Measurements from ENCODE around the gene LHX5.

LHX5 gene

GRCh38 chr12:113477171-113477841, 5.6 kb upstream of the LHX5 start:
- no peak for DNase-seq

GRCh38 chr12:113476176-113476986, 4.7 kb upstream of the LHX5 start:
- no peak for DNase-seq

GRCh38 chr12:113475451-113476175, 3.9 kb upstream of the LHX5 start:
- DNase-seq, result no peak

GRCh38 chr12:113474635-113475436, 3.2 kb upstream of the LHX5 start:
- no peak for DNase-seq

- no peak for DNase-seq
Observed at GRCh38 chr12:113473942-113474341, 2.3 kb upstream of the LHX5 start.

- no peak for DNase-seq
Observed at GRCh38 chr12:113473400-113473799, 1.7 kb upstream of the LHX5 start.

GRCh38 chr12:113472191-113473121, 785 bp upstream of the LHX5 start:
- DNase-seq, result no peak

GRCh38 chr12:113470871-113471618, 626 bp downstream of the LHX5 start:
- no peak for DNase-seq

- DNase-seq, result no peak
Observed at GRCh38 chr12:113469949-113470743, 1.5 kb downstream of the LHX5 start.

- DNase-seq, result no peak
Observed at GRCh38 chr12:113469224-113469948, 2.3 kb downstream of the LHX5 start.

- no peak for DNase-seq
Observed at GRCh38 chr12:113468365-113469223, 3.1 kb downstream of the LHX5 start.

- no peak for DNase-seq
Observed at GRCh38 chr12:113467502-113468364, 3.9 kb downstream of the LHX5 start.

GRCh38 chr12:113467142-113467501, 4.5 kb downstream of the LHX5 start:
- no peak for DNase-seq

GRCh38 chr12:113466454-113467141, 5.1 kb downstream of the LHX5 start:
- DNase-seq, result no peak

- DNase-seq, result no peak
Observed at GRCh38 chr12:113465808-113466453, 5.7 kb downstream of the LHX5 start.

Data from SIG-M5 (cell line).